GM19395 (cell line): ENCODE results near the gene SNAP29.

Experiments used
- ATAC-seq: cut with Tn5 transposase; IDR thresholded peaks from one replicate; pipeline ENCODE4 v1.9.1; 2021; ENCODE audit warnings: mild to moderate bottlenecking, moderate library complexity; ENCODE audit not compliant: unreplicated experiment

Gene SNAP29

DNA sequence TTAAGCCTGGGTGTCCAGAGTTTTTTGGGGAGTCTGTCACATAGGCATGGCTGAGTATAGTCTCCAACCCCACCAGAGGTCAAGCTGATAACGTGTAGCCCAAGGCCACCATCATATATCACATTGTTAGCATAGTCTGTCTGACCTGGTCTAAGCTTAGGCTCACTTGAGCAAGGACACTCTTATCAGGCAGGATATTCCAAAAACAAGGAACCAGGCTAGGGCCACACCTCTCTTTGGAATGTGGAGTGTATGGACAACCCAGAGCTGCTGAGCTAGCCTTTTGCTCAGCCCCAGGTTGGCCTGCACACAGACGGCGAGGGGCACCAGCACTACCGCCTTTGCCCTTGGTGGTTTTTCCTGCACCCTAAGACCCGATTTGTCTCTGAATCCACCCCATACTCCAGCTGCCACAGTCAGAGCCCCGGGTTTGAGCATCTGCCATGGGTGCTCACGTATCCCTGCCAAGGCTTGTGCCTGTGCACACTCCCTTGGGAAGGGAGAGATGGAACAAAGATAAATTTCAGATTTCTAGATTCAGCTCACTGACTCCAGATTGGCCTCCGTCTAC lies 7.2 kb downstream of the SNAP29 start:
- no peak for ATAC-seq

GRCh38 chr22:20866736-20867135 lies 7.9 kb downstream of the SNAP29 start:
- no peak for ATAC-seq

- no peak for ATAC-seq
Observed at GRCh38 chr22:20867179-20868024, 8.6 kb downstream of the SNAP29 start.

GRCh38 chr22:20868025-20868962 lies 9.5 kb downstream of the SNAP29 start:
- ATAC-seq = no peak

DNA sequence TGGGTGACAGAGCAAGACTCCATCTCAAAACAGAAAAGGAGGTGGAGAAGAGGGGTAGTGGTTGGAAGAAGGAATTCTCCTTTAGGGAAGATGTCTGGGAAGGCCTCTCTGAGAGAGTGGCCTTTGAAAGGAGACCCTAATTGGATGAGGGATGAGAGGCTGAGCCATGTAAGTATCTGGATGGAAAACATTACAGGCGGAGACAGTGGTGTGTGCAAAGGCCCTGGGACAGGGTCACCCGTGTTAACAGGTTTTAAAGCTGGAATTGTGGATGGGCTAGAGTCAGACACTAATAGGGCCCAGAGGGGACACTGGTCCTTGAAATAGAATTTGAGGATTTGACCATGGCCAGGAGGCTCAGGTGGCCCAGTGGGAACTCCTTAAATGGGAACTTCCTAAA lies 10.4 kb downstream of the SNAP29 start:
- ATAC-seq = no peak

GRCh38 chr22:20873214-20873613 lies 14.4 kb downstream of the SNAP29 start:
- ATAC-seq = no peak

DNA sequence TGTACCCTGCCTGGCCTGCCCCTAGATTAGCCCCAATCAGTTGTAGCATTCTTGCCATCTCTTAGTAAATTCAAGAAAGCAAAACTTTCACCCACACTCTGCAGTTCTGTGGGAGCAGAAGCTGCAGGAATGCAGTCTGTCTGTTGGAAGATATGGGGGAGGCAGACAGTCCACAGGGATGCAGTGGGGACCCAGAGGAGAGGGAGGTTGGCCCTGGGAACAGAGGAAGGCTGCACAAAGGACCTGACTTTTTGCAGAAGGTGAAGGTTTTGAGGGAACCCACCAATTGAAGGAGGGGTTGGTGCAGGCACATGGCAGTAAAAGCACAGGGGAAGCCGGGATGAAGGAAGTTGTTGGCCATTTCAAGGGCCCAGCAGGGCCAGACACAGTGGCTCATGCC lies 16.5 kb downstream of the SNAP29 start:
- no peak for ATAC-seq

GRCh38 chr22:20877715-20878114 lies 18.9 kb downstream of the SNAP29 start:
- no peak for ATAC-seq

DNA sequence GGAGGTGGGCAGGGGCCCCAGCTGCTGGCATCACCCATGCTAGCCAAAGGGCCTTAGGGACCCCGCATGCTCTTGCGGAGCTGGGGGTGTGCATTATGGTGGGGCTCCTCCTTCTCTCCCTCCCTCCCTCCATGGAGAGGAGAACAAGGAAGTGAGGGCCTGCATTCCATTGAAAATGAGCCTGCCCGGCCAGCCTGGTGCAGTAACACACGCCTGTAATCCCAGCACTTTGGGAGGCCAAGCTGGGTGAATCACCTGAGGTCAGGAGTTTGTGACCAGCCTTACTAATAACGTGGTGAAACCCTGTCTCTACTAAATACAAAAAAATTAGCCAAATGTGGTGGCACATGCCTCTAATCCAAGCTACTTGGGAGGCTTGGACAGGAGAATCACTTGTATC lies 22.4 kb downstream of the SNAP29 start:
- ATAC-seq = no peak

- ATAC-seq = no peak
Observed at GRCh38 chr22:20881869-20882815, 23.3 kb downstream of the SNAP29 start.

DNA sequence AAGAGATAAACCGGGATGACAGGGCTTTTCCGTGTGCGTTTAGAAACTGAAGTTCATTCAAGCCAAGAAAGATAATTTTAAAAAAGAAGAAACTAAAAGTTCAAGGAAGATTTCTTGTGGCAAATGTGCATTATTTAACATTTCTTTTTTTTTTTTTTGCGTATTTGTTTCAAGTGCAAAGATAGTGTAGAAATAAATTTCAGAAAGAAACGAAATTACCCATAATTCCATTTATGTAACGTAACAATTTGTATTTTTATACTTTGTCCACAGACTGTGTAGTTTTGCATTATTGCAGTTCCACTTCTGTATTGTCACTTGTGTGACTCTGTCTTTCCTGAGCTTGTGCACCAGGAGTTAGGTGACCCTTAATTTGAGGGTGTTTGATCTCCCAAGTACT lies 24.0 kb downstream of the SNAP29 start:
- ATAC-seq = no peak

DNA sequence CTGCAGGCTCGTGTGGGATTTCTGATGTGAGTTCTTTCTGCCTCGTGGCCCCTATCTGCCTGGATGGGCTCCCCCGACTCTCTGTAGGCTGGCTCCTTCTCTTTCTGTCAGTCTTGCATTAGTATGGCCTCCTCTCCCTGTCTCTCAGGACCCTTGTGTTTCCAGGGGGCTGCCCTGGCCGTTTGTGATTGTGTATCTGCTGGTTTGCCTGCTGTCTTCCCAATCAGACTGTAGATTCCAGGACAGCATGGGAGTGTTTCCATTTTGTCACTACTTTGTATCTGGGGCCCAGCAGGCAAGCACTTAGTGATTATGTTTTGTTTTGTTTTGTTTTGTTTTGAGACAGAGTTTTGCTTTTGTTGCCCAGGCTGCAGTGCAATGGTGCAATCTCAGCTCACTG lies 25.6 kb downstream of the SNAP29 start:
- ATAC-seq = no peak

DNA sequence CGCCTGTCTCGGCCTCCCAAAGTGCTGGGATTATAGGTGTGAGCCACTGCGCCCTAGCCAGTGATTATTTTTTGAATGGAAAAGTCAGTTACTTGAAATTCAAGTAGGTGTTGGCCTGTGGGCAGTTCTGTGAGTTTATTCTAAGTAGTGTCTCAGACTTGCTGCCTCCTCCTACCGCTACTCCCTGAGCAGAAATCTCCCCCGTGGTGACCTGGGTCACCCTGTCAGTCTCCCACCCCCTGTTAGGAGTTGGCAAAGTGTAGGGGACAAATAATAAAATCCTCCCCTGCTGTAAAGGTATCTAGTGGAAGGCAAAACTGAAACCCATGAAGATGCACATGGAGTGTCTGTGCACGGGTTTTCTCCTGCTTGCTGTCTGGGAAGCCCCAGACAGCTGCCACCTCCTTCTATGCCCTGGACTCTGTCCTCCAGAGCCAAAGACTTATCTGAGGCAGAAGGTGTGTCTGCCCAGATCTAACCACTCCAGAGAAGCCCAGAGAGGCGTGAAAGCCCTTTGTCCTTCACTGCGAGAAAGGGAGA lies 26.3 kb downstream of the SNAP29 start:
- ATAC-seq = no peak

DNA sequence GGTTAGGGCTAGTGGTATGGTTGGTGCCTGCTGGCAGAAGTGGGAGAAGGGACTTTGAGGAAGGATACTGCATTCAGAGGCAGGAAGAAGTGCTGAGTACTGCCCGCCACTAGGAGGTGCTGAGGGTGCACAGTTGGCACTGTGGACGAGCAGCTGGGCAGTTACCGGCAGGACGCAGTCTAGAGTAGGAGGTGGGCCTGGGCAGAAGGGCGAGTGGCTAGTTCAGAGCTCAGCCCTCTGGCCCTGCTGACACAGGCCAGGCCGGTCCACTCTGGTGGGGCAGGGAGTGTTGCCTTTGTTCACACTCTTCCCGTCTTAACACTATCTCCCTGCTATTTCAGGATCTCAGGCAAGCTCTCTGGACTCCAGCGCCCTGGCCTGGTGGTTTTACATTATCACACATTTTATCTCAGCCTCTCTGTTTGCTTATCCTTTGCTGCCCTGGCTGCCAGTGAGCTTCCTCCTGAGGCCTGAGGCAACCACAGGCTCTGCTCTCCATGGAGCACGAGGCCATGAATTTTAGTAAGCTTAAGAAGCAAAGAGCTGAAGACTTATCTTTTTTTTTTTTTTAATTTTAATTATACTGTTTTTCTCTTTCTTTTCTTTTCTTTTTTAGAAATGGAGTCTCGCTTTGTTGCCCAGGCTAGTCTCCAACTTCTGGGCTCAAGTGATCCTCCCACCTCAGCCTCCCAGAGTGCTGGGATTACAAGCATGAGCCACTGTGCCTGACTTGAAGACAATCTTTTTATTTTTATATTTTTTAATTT lies 26.9 kb downstream of the SNAP29 start:
- ATAC-seq = no peak

GRCh38 chr22:20887375-20887774 lies 28.6 kb downstream of the SNAP29 start:
- no peak for ATAC-seq

DNA sequence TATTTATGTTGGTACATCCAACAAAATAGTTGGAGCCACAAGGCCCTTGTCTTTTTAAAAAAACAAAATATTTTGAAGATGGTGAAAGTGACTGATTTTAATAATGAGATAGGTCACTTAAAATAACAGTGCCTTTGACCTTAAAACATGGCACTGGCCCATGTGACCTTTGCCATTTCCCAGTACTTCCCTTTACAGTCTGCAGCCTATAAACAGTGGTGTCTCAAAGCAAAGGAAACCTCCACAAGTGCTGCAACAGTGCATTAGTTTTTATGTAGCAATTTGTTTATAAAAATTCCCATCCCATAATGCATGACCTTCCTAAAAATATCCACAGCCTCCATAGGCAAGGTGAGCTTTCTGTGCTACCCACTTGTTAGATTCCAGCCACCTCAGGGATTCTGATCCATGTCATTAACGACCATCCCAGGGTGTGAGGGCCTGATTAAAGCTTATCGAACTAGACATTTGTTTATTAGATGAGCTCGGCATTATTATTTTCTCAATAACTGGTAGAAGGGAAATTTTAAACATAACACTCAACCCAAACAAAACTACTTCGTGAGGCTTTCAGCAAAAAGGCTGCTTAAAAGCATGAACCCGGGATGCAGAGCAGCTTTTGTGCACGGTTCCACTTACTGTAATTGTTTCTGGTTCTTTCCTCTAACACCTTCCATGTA lies 30.4 kb downstream of the SNAP29 start:
- no peak for ATAC-seq

DNA sequence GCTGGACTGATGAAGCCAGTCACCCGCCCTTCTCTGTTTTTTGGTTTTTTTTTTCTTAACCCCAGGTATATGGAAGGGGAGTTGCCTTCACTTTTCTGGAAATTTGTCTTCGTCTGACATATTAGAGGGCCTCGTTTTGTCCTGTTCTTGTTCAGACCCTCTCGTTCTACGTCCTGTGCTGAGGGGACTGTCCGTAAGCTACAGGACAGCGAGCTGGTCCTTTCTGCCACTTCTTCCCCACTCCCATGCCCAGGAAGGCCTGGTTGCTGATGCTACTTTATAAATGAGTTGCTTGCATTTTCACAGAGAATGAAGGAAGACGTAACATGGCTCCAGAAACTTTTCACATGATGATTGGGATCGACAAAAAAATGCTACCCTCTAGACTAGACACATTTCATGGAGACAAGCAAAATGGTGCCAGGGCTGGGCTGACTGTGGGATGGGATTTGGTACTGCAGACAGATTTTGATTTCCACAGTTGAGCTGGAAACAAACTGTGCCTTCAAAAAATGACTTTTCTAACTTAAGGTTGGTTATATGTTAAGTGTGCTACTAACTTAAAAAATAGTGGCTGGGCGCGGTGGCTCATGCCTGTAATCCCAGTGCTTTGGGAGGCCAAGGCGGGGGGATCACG lies 31.2 kb downstream of the SNAP29 start:
- ATAC-seq = no peak

GRCh38 chr22:20890975-20891374 lies 32.2 kb downstream of the SNAP29 start:
- no peak for ATAC-seq
